Heart left ventricle (tissue), 16 donors: ENCODE measurements around the gene RASEF. TPM values are rescaled to one million over a fixed set of nuclear protein-coding genes. Genes with fewer than 3 reads are reported as not detected.

Experiments
- ATAC-seq, 4 donors: fragments of 200-7000 bp; cut with Tn5 transposase; one replicate each; pipeline ENCODE4 v1.9.1; 2020 to 2022; ENCODE audit warnings: moderate library complexity in 4 of 4, mild to moderate bottlenecking in 3 of 4, moderate number of reproducible peaks in 1 of 4
- DNase-seq, 5 donors: peaks; one replicate each; pipeline ENCODE4 v3.0.0-alpha.2; 2020
- H3K27ac ChIP-seq, 12 donors: fragments of 200-600 bp; sonication (generic) in 4 of 12; one replicate each; pipeline versions ENCODE4 v1.5.0 to v1.8.0; 2016 to 2022; ENCODE audit warnings: mild to moderate bottlenecking in 2 of 12
- H3K27me3 ChIP-seq, 9 donors: fragments of 200-600 bp; sonication (generic) in 2 of 9; one replicate each; pipeline versions ENCODE4 v1.5.1 to v1.8.0; 2016 to 2022; ENCODE audit warnings: mild to moderate bottlenecking in 3 of 9
- H3K36me3 ChIP-seq, 9 donors: fragments of 200-600 bp; sonication (generic) in 2 of 9; one replicate each; pipeline versions ENCODE4 v1.5.0 to v1.8.0; 2018 to 2022; ENCODE audit warnings: mild to moderate bottlenecking in 2 of 9
- H3K4me1 ChIP-seq, 12 donors: fragments of 200-600 bp; sonication (generic) in 4 of 12; one replicate each; pipeline versions ENCODE4 v1.5.0 to v1.8.0; 2016 to 2022; ENCODE audit warnings: mild to moderate bottlenecking in 3 of 12
- H3K4me3 ChIP-seq, 12 donors: fragments of 200-600 bp; sonication (generic) in 4 of 12; one replicate each; pipeline versions ENCODE4 v1.5.0 to v1.8.0; 2017 to 2022; ENCODE audit warnings: mild to moderate bottlenecking in 9 of 12, moderate library complexity in 4 of 12
- H3K9me3 ChIP-seq, 12 donors: fragments of 200-600 bp; sonication (generic) in 4 of 12; one replicate each; pipeline versions ENCODE4 v1.5.0 to v1.8.0; 2016 to 2022; ENCODE audit warnings: mild to moderate bottlenecking in 1 of 12
- CTCF ChIP-seq, 12 donors: fragments of 200-600 bp; sonication (generic) in 4 of 12; IDR thresholded peaks; one replicate each; pipeline versions ENCODE4 v1.5.0 to v1.8.0; 2018 to 2022; ENCODE audit warnings: antibody characterized with exemption in 12 of 12, mild to moderate bottlenecking in 5 of 12
- POLR2A ChIP-seq, 2 donors: fragments of 450-650 bp; IDR thresholded peaks; one replicate each; pipeline ENCODE4 v1.6.1; 2017; ENCODE audit warnings: antibody characterized with exemption in 2 of 2, mild to moderate bottlenecking in 2 of 2, moderate library complexity in 2 of 2
- WGBS, 4 donors: extraction: QIAGEN DNeasy Blood & Tissue Kit in 2 of 4; methylation state at CpG; one replicate each; pipeline versions ENCODE4 v1.1.5 to v1.1.7; 2013 to 2018; 5-methylcytosine and 5-hydroxymethylcytosine counted together
- intact Hi-C, 10 donors: fragments of 100-400 bp; cut with DNase I; formaldehyde crosslinking; loops; one replicate each; pipeline versions ENCODE4 v1.11.1 to v1.14.2; 2022
- polyA plus RNA-seq, 2 donors: library from polyadenylated mRNA; stranded (reverse); fragments of 200-250 nt; gene quantifications; one replicate each; pipeline ENCODE4 v1.2.3, GENCODE V29; 2013
- total RNA-seq, 9 donors: library from RNA; depleted of rRNA in 2 of 9; stranded (reverse); fragments of >200 nt in 2 of 9; fragmentation: NEBNext Ultra II Directional in 3 of 9; extraction: Animal tissue kit (Norgen Biotek cat#: 25700) in 3 of 9; gene quantifications; one replicate each; pipeline versions ENCODE4 v1.1.0 to v1.2.4, GENCODE V29; 2016 to 2023
- donor health status: ischemic (EF 13 %, LVEDD 7.1; RV severe dilation, severe dysfunction).
- donor health status: healthy with polysubstance abuse.
- donor health status: DM: no; HTN: yes; CAD: no.
- donor health status: DM: no; HTN: no; CAD: no.
- donor health status: ischemic (EF 25% LVEDD 6.9; RV normal size, moderate dysfunction).
- donor health status: ischemic (EF 25% LVEDD 5.7; RV mildly dilated, moderate dysfunction).
- donor health status: healthy.
- donor health status: DM: yes; HTN: yes; CAD: no.
- donor health status: ischemic (EF 35%, LVEDD 5.7; RV mildly dilated, moderate dysfunction).
- donor health status: nonischemic (EF 11% LVEDD 7.7; RV severe dilation, severe dysfunction).
- donor health status: DM: yes; HTN: yes; CAD: no.
- donor health status: PGD.
- donor health status: ischemic (EF 29% LVEDD 5.4; RV normal size, mild dysfunction).
- donor health status: nonischemic (EF 23%, LVEDD 6.1; RV moderate dilation, normal function).

RASEF gene
- total and polyA plus RNA-seq, 11 donors, result 0.05 to 0.20 (median 0.08) TPM; not detected in 4

- TF ChIP-seq POLR2A (IDR thresholded peaks at IDR 0.05), result no peak
- no peak for TF ChIP-seq CTCF (IDR thresholded peaks at IDR 0.05)
- peak overlapping the region in 5 of 12 donors; percentile 2 to 41 (median 31) for H3K27ac ChIP-seq
These were observed 51.3 kb downstream of the RASEF start for GRCh38 chr9:83011611-83012010.

GRCh38 chr9:83007521-83008300, 55.2 kb downstream of the RASEF start:
- WGBS, 4 donors, result 73 to 81% (median 80%) methylated on average over 9 of the region's 9 CpGs
- intact Hi-C loops, result no loop called here
- DNase-seq, result no peak
- no peak for ATAC-seq
- TF ChIP-seq CTCF (IDR thresholded peaks at IDR 0.05), result no peak
- no peak for TF ChIP-seq POLR2A (IDR thresholded peaks at IDR 0.05)
- H3K9me3 ChIP-seq, result no peaks in the 10 kb centered on the region
- no peak overlapping the region for H3K27ac ChIP-seq
- H3K27me3 ChIP-seq, result no peaks in the 10 kb centered on the region
- H3K4me3 ChIP-seq, result no peak overlapping the region
- peaks cover 0 to 9% (median under 1%) of the 10 kb centered on the region in 12 donors for H3K4me1 ChIP-seq
- no peaks in the 10 kb centered on the region for H3K36me3 ChIP-seq

More at GRCh38 chr9:83011611-83012010, 51.3 kb downstream of the RASEF start:
- intact Hi-C loops, result no loop called here
- H3K9me3 ChIP-seq, result no peaks in the 10 kb centered on the region
- H3K4me3 ChIP-seq, result peak overlapping the region in 1 of 12 donors; percentile 6
- peaks cover 0 to 16% (median 2%) of the 10 kb centered on the region in 12 donors for H3K4me1 ChIP-seq
- H3K36me3 ChIP-seq, result no peaks in the 10 kb centered on the region
- ATAC-seq (no peak), DNase-seq (no peak)
- no peaks in the 10 kb centered on the region for H3K27me3 ChIP-seq

GRCh38 chr9:83006378-83006777, 56.6 kb downstream of the RASEF start:
- no peak overlapping the region for H3K4me3 ChIP-seq
- no peak overlapping the region for H3K27ac ChIP-seq
- no peaks in the 10 kb centered on the region for H3K4me1 ChIP-seq
- intact Hi-C loops, result no loop called here
- no peaks in the 10 kb centered on the region for H3K36me3 ChIP-seq
- ATAC-seq (no peak), DNase-seq (no peak)
- no peaks in the 10 kb centered on the region for H3K9me3 ChIP-seq
- no peak for TF ChIP-seq POLR2A (IDR thresholded peaks at IDR 0.05)
- TF ChIP-seq CTCF (IDR thresholded peaks at IDR 0.05), result no peak
- no peaks in the 10 kb centered on the region for H3K27me3 ChIP-seq

- no peak for TF ChIP-seq POLR2A (IDR thresholded peaks at IDR 0.05)
- TF ChIP-seq CTCF (IDR thresholded peaks at IDR 0.05), result no peak
- Histone ChIP-seq H3K27me3 (no peaks in the 10 kb centered on the region), H3K27ac (no peak overlapping the region), H3K9me3 (no peaks in the 10 kb centered on the region), H3K4me1 (no peaks in the 10 kb centered on the region), H3K36me3 (no peaks in the 10 kb centered on the region), H3K4me3 (no peak overlapping the region)
- intact Hi-C loops, result no loop called here
- ATAC-seq (no peak), DNase-seq (no peak)
- WGBS, 4 donors, result 94 to 97% (median 96%) methylated on average over 2 of the region's 2 CpGs
These were observed 57.0 kb downstream of the RASEF start for GRCh38 chr9:83005963-83006362.
